ENCODE results near the gene AQP1.

AQP1 gene

GRCh38 chr7:30920021-30920583, 8.4 kb downstream of the AQP1 start:
- Histone ChIP-seq H2AFZ (ENCODE audit: low read length) (no peak overlapping the region), H2AK5ac (ENCODE audit: low read depth, low read length) (no peak overlapping the region), H3K4me3 (ENCODE audit: low read length in 2 of 2) (no peak overlapping the region), H3K23ac (ENCODE audit: low read depth, low read length, poor library complexity) (no peak overlapping the region), H3K4me1 (ENCODE audit: control insufficient read depth in 2 of 2, insufficient read depth in 1 of 2, low read depth in 1 of 2, low read length in 2 of 2) (peaks cover 0 to 17% of the 10 kb centered on the region in 2 donors), H2BK120ac (ENCODE audit: low read depth, low read length) (no peak overlapping the region), H3K9me3 (replicated peaks in 1 of 2; ENCODE audit: control insufficient read depth in 2 of 2, insufficient read depth in 1 of 2, low read depth in 1 of 2, low read length in 2 of 2) (peaks cover 0 to 2% of the 10 kb centered on the region in 2 donors), H3K18ac (ENCODE audit: low read length) (peak overlapping the region; percentile 2), H4K91ac (ENCODE audit: low read depth, low read length, poor library complexity) (peak overlapping the region; percentile 46), H4K8ac (ENCODE audit: low read depth, low read length) (no peak overlapping the region), H2BK15ac (ENCODE audit: low read length) (no peak overlapping the region), H3K79me1 (ENCODE audit: low read depth, low read length) (peaks cover 2% of the 10 kb centered on the region), H3K14ac (ENCODE audit: low read length) (no peak overlapping the region), H2BK12ac (ENCODE audit: low read length) (no peak overlapping the region), H2BK5ac (ENCODE audit: low read length) (no peak overlapping the region), H3K27me3 (ENCODE audit: control insufficient read depth in 3 of 3, insufficient read depth in 3 of 3, low read depth in 1 of 3, low read length in 3 of 3) (peaks cover 0 to 6% (median 0%) of the 10 kb centered on the region in 3 experiments), H3K4ac (ENCODE audit: low read length) (no peak overlapping the region), H3K27ac (replicated peaks; ENCODE audit: low read length) (no peak overlapping the region), H3K36me3 (replicated peaks in 1 of 2; ENCODE audit: control insufficient read depth in 2 of 2, insufficient read depth in 2 of 2, low read length in 2 of 2) (no peaks in the 10 kb centered on the region), H3K9ac (ENCODE audit: low read depth, low read length, poor library complexity) (no peak overlapping the region), H3K4me2 (ENCODE audit: insufficient read depth, low read length, poor library complexity, severe bottlenecking) (no peak overlapping the region)
- DNase-seq (ENCODE audit: low spot score), result no peak
- WGBS, 2 donors (ENCODE audit: extremely low coverage in 2 of 2, insufficient read length in 2 of 2, insufficient replicate concordance in 1 of 2), result no CpG with 5 or more reads among the region's 11 CpGs

GRCh38 chr7:30920584-30921539, 9.2 kb downstream of the AQP1 start:
- Histone ChIP-seq H4K8ac (ENCODE audit: low read depth, low read length) (no peak overlapping the region), H3K9me3 (replicated peaks in 1 of 2; ENCODE audit: control insufficient read depth in 2 of 2, insufficient read depth in 1 of 2, low read depth in 1 of 2, low read length in 2 of 2) (peaks cover 0 to 2% of the 10 kb centered on the region in 2 donors), H3K4ac (ENCODE audit: low read length) (no peak overlapping the region), H2BK15ac (ENCODE audit: low read length) (peak overlapping the region; percentile 30), H3K4me3 (ENCODE audit: low read length in 2 of 2) (no peak overlapping the region), H3K79me1 (ENCODE audit: low read depth, low read length) (peaks cover 2% of the 10 kb centered on the region), H3K4me1 (ENCODE audit: control insufficient read depth in 2 of 2, insufficient read depth in 1 of 2, low read depth in 1 of 2, low read length in 2 of 2) (peaks cover 0 to 17% of the 10 kb centered on the region in 2 donors), H2AK5ac (ENCODE audit: low read depth, low read length) (no peak overlapping the region), H3K9ac (ENCODE audit: low read depth, low read length, poor library complexity) (no peak overlapping the region), H2BK12ac (ENCODE audit: low read length) (no peak overlapping the region), H3K23ac (ENCODE audit: low read depth, low read length, poor library complexity) (peak overlapping the region; percentile 45), H3K14ac (ENCODE audit: low read length) (no peak overlapping the region), H2AFZ (ENCODE audit: low read length) (no peak overlapping the region), H2BK120ac (ENCODE audit: low read depth, low read length) (no peak overlapping the region), H3K4me2 (ENCODE audit: insufficient read depth, low read length, poor library complexity, severe bottlenecking) (no peak overlapping the region), H4K91ac (ENCODE audit: low read depth, low read length, poor library complexity) (peak overlapping the region; percentile 16), H3K27ac (replicated peaks; ENCODE audit: low read length) (no peak overlapping the region), H3K36me3 (replicated peaks in 1 of 2; ENCODE audit: control insufficient read depth in 2 of 2, insufficient read depth in 2 of 2, low read length in 2 of 2) (no peaks in the 10 kb centered on the region), H3K27me3 (ENCODE audit: control insufficient read depth in 3 of 3, insufficient read depth in 3 of 3, low read depth in 1 of 3, low read length in 3 of 3) (peaks cover 0 to 2% (median 0%) of the 10 kb centered on the region in 3 experiments), H2BK5ac (ENCODE audit: low read length) (no peak overlapping the region), H3K18ac (ENCODE audit: low read length) (peak overlapping the region; percentile 66)
- no CpG with 5 or more reads among the region's 9 CpGs for WGBS, 2 donors (ENCODE audit: extremely low coverage in 2 of 2, insufficient read length in 2 of 2, insufficient replicate concordance in 1 of 2)
- DNase-seq (ENCODE audit: low spot score), result no peak

- WGBS, 2 donors (ENCODE audit: extremely low coverage in 2 of 2, insufficient read length in 2 of 2, insufficient replicate concordance in 1 of 2), result no CpG with 5 or more reads among the region's 19 CpGs
- no peak overlapping the region for H2AFZ ChIP-seq (ENCODE audit: low read length)
- H3K4me1 ChIP-seq (ENCODE audit: control insufficient read depth in 2 of 2, insufficient read depth in 1 of 2, low read depth in 1 of 2, low read length in 2 of 2), result peaks cover 0 to 16% of the 10 kb centered on the region in 2 donors
- H4K91ac ChIP-seq (ENCODE audit: low read depth, low read length, poor library complexity), result no peak overlapping the region
- H4K8ac ChIP-seq (ENCODE audit: low read depth, low read length), result no peak overlapping the region
- H3K4ac ChIP-seq (ENCODE audit: low read length), result no peak overlapping the region
- peak overlapping the region; percentile 89 for H2BK15ac ChIP-seq (ENCODE audit: low read length)
- no peaks in the 10 kb centered on the region for H3K79me1 ChIP-seq (ENCODE audit: low read depth, low read length)
- no peak overlapping the region for H3K4me2 ChIP-seq (ENCODE audit: insufficient read depth, low read length, poor library complexity, severe bottlenecking)
- no peak overlapping the region for H2BK5ac ChIP-seq (ENCODE audit: low read length)
- peaks cover 0 to 2% of the 10 kb centered on the region in 2 donors for H3K9me3 ChIP-seq (replicated peaks in 1 of 2; ENCODE audit: control insufficient read depth in 2 of 2, insufficient read depth in 1 of 2, low read depth in 1 of 2, low read length in 2 of 2)
- H3K27me3 ChIP-seq (ENCODE audit: control insufficient read depth in 3 of 3, insufficient read depth in 3 of 3, low read depth in 1 of 3, low read length in 3 of 3), result no peaks in the 10 kb centered on the region
- no peak overlapping the region for H3K23ac ChIP-seq (ENCODE audit: low read depth, low read length, poor library complexity)
- H2BK120ac ChIP-seq (ENCODE audit: low read depth, low read length), result no peak overlapping the region
- H2BK12ac ChIP-seq (ENCODE audit: low read length), result no peak overlapping the region
- DNase-seq (ENCODE audit: low spot score), result no peak
- H3K36me3 ChIP-seq (replicated peaks in 1 of 2; ENCODE audit: control insufficient read depth in 2 of 2, insufficient read depth in 2 of 2, low read length in 2 of 2), result no peaks in the 10 kb centered on the region
- peak overlapping the region; percentile 53 for H2AK5ac ChIP-seq (ENCODE audit: low read depth, low read length)
- no peak overlapping the region for H3K4me3 ChIP-seq (ENCODE audit: low read length in 2 of 2)
- no peak overlapping the region for H3K27ac ChIP-seq (replicated peaks; ENCODE audit: low read length)
- no peak overlapping the region for H3K14ac ChIP-seq (ENCODE audit: low read length)
- peak overlapping the region; percentile 54 for H3K18ac ChIP-seq (ENCODE audit: low read length)
- no peak overlapping the region for H3K9ac ChIP-seq (ENCODE audit: low read depth, low read length, poor library complexity)
Observed at GRCh38 chr7:30921540-30922401, 10.1 kb downstream of the AQP1 start.

Data from neuronal stem cell (in vitro differentiated cells).